NCI-H2029 (cell line): ENCODE results near the gene SRRM1.
"Not testable (repeated sequence)": the region's sequence is repeated elsewhere in the genome, so short reads cannot be mapped to it uniquely, and the experiment has no call there.

Experiments
- DNase-seq: peaks from one replicate; lab custom pipeline; 2025; lab: John Stamatoyannopoulos, UW

Gene SRRM1

DNA sequence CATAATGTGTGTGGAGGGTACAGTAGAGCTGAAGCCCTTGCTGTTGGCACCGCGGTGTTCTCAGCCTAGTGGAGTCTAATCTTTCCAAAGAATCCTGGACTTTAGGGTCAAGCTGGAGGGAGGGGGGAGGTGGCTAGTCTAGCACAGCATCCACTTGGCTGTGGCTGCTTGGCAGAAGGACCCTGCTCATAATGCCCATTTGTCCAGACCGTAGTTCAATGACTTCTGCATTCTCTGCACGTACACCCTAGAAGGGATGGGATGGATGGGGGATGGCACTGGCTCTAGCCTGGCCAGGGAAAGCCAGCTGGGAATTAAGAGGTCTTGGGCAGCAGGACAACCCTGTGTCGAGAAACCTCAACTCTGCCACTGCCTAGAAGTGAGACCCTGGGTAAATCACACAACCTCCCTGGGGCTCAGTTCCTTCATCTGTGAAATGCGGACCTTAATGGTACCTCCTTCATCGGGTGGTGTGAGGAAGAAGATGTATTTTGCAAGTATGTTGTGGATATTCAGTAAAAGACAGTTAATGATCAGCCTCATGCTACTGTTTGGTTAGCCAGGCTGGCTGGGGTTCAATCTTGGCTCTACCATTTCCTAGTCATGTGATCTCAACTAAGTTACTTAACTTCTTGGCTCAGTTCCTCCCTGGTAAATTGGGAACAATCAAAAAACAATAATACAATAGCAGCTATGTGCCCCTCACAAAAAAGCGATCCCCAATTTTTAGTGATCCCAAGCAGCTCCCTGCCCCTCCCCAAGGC, 75.0 kb downstream of the SRRM1 start:
- no peak for DNase-seq

DNA sequence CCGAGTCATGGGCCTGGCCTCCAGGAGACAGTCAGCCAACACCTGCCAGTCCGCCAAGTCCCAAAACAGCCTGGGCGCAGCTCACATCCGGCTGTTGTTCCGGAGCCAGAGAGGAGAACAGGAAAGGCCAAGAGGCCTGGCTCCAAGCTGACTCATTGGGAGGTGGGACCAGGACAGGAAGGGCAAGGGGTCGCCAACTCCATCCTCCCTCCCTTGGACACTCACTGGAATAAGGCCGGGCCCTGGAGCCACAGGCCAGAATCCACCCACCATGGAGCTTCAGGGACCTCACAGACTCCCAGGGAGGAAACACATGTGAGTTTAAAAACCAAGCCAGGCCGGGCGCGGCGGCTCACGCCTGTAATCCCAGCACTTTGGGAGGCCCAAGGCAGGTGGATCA, 77.0 kb downstream of the SRRM1 start:
- DNase-seq = no peak

DNA sequence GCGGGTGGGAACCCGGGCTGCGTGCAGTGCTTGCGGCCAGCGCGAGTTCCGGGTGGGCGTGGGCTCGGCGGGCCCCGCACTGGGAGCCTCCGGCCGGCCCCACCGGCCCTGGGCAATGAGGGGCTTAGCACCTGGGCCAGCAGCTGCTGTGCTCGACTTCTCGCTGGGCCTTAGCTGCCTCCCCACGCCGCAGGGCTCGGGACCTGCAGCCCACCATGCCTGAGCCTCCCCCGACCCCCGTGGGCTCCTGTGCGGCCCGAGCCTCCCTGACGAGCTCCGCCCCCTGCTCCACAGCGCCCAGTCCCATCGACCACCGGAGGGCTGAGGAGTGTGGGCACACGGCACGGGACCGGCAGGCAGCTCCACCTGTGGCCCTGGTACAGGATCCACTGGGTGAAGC, 78.4 kb downstream of the SRRM1 start:
- no peak for DNase-seq

GRCh38 chr1:24722073-24723035, 79.3 kb downstream of the SRRM1 start:
- DNase-seq = not testable (repeated sequence)
